Epithelial cell of proximal tubule (primary cell): Measurements from ENCODE around the gene BBS9. TPM values are rescaled to one million over a fixed set of nuclear protein-coding genes. Genes with fewer than 3 reads are reported as not detected.

ENCODE experiments used
- DNase-seq: peaks from one replicate; pipeline ENCODE4 v3.0.0-alpha.2; 2011; ENCODE audit warnings: low read depth
- H3K4me3 ChIP-seq: 2 replicates; pipeline ENCODE4 v1.5.1; 2011; ENCODE audit warnings: low read depth, mild to moderate bottlenecking, low read length
- CTCF ChIP-seq: conservative IDR thresholded peaks from 2 replicates; pipeline ENCODE4 v1.5.1; 2012; ENCODE audit warnings: low read depth, mild to moderate bottlenecking, low read length
- total RNA-seq: library from RNA; depleted of rRNA; stranded (reverse); fragments of >200 nt; gene quantifications from 2 replicates; pipeline ENCODE4 v1.2.3, GENCODE V29; 2015

BBS9 gene
- total RNA-seq, 1 donor from 2014 or later, result 4.4 TPM

GRCh38 chr7:33579673-33579960 lies 450.3 kb downstream of the BBS9 start:
- no peak for TF ChIP-seq CTCF
- H3K4me3 ChIP-seq, result no peak overlapping the region
- no peak for DNase-seq

GRCh38 chr7:33581236-33581635 lies 451.9 kb downstream of the BBS9 start:
- no peak for TF ChIP-seq CTCF
- DNase-seq, result no peak

GRCh38 chr7:33582104-33582503 lies 452.7 kb downstream of the BBS9 start:
- TF ChIP-seq CTCF, result no peak
- no peak for DNase-seq
- H3K4me3 ChIP-seq, result no peak overlapping the region

More at GRCh38 chr7:33581236-33581635, 451.9 kb downstream of the BBS9 start:
- no peak overlapping the region for H3K4me3 ChIP-seq

GRCh38 chr7:33582533-33582932 lies 453.2 kb downstream of the BBS9 start:
- TF ChIP-seq CTCF, result no peak
- DNase-seq, result no peak
- H3K4me3 ChIP-seq, result no peak overlapping the region

- H3K4me3 ChIP-seq, result no peak overlapping the region
- no peak for DNase-seq
- TF ChIP-seq CTCF, result no peak
These were observed 460.5 kb downstream of the BBS9 start for GRCh38 chr7:33589911-33590310.

- no peak overlapping the region for H3K4me3 ChIP-seq
- no peak for DNase-seq
- TF ChIP-seq CTCF, result no peak
These were observed 461.6 kb downstream of the BBS9 start for GRCh38 chr7:33590916-33591315.

GRCh38 chr7:33591490-33591889 lies 462.1 kb downstream of the BBS9 start:
- H3K4me3 ChIP-seq, result no peak overlapping the region
- no peak for DNase-seq
- no peak for TF ChIP-seq CTCF
